GM12864 (cell line): ENCODE measurements around the gene NR2F2.

Source experiments
- DNase-seq: peaks from one replicate; pipeline ENCODE4 v3.0.0-alpha.2; 2011; ENCODE audit warnings: low read depth
- H3K4me3 ChIP-seq: 2 replicates; pipeline ENCODE4 v1.5.1; 2011; ENCODE audit warnings: mild to moderate bottlenecking, low read depth, low read length, control low read depth
- CTCF ChIP-seq: IDR thresholded peaks from 2 replicates; pipeline ENCODE4 v1.5.1; 2011; ENCODE audit warnings: low read depth, mild to moderate bottlenecking, moderate library complexity, low read length, control low read depth, inconsistent platforms; ENCODE audit errors: missing control alignments

Gene NR2F2

GRCh38 chr15:96327155-96327741 lies 3.3 kb upstream of the NR2F2 start:
- no peak for DNase-seq
- no peak overlapping the region for H3K4me3 ChIP-seq
- no peak for TF ChIP-seq CTCF

GRCh38 chr15:96328181-96328876 lies 2.2 kb upstream of the NR2F2 start:
- H3K4me3 ChIP-seq: no peak overlapping the region
- no peak for TF ChIP-seq CTCF
- DNase-seq: no peak

- TF ChIP-seq CTCF: no peak
- H3K4me3 ChIP-seq: no peak overlapping the region
- no peak for DNase-seq
These were observed 1.7 kb upstream of the NR2F2 start for GRCh38 chr15:96328877-96329195.

GRCh38 chr15:96329403-96329981 lies 1.0 kb upstream of the NR2F2 start:
- DNase-seq: no peak
- no peak overlapping the region for H3K4me3 ChIP-seq
- TF ChIP-seq CTCF: no peak

GRCh38 chr15:96330064-96330449 lies 443 bp upstream of the NR2F2 start:
- DNase-seq: no peak
- no peak overlapping the region for H3K4me3 ChIP-seq
- no peak for TF ChIP-seq CTCF

GRCh38 chr15:96331144-96331944 lies 844 bp downstream of the NR2F2 start:
- DNase-seq: no peak
- TF ChIP-seq CTCF: no peak
- no peak overlapping the region for H3K4me3 ChIP-seq
